Esophagus muscularis mucosa (tissue), 4 donors: ENCODE results near the gene DSCAM. TPM values are rescaled to one million over a fixed set of nuclear protein-coding genes. Genes with fewer than 3 reads are reported as not detected.

Experiments
- DNase-seq: peaks from one replicate; pipeline ENCODE4 v3.0.0-alpha.2; 2017; ENCODE audit errors: extremely low spot score
- H3K27ac ChIP-seq, 4 donors: fragments of 200-600 bp; sonication (generic); replicated peaks in 1 of 4; 1 replicate in 3 of 4; 2 replicates in 1 of 4; pipeline ENCODE4 v1.5.1; 2016 to 2019; ENCODE audit warnings: mild to moderate bottlenecking in 1 of 4
- H3K27me3 ChIP-seq, 4 donors: fragments of 200-600 bp; sonication (generic); one replicate each; pipeline versions ENCODE4 v1.5.1 to v1.6.0; 2016 to 2019
- H3K36me3 ChIP-seq, 4 donors: fragments of 200-600 bp; sonication (generic); one replicate each; pipeline ENCODE4 v1.5.1; 2016 to 2019
- H3K4me1 ChIP-seq, 4 donors: fragments of 200-600 bp; sonication (generic); one replicate each; pipeline ENCODE4 v1.5.1; 2016 to 2019
- H3K4me3 ChIP-seq, 4 donors: fragments of 200-600 bp; sonication (generic); 1 replicate in 2 of 4; 2 replicates in 2 of 4; pipeline ENCODE4 v1.5.1; 2016 to 2019; ENCODE audit warnings: mild to moderate bottlenecking in 4 of 4, moderate library complexity in 1 of 4
- H3K9me3 ChIP-seq, 4 donors: fragments of 200-600 bp; sonication (generic); 1 replicate in 3 of 4; 2 replicates in 1 of 4; pipeline ENCODE4 v1.5.1; 2016 to 2019
- EP300 ChIP-seq: sonication (generic); formaldehyde crosslinking; IDR thresholded peaks from one replicate; pipeline ENCODE4 v1.6.1; 2017; ENCODE audit warnings: antibody characterized with exemption
- POLR2A ChIP-seq: fragments of 450-650 bp; IDR thresholded peaks from one replicate; pipeline ENCODE4 v1.6.1; 2017; ENCODE audit warnings: antibody characterized with exemption, moderate library complexity, mild to moderate bottlenecking, low read depth
- POLR2AphosphoS5 ChIP-seq, 2 donors: sonication (generic); formaldehyde crosslinking; IDR thresholded peaks; one replicate each; pipeline ENCODE4 v1.6.1; 2017; ENCODE audit warnings: antibody characterized with exemption in 2 of 2
- WGBS: methylation state at CpG from one replicate; pipeline ENCODE4 v1.1.5; 2018; 5-methylcytosine and 5-hydroxymethylcytosine counted together
- intact Hi-C: fragments of 100-400 bp; cut with DNase I; formaldehyde crosslinking; loops from one replicate; pipeline ENCODE4 v1.15.1; 2023
- total RNA-seq, 4 donors: library from RNA; depleted of rRNA; stranded (reverse); fragments of >200 nt; gene quantifications; one replicate each; pipeline versions ENCODE4 v1.1.0 to v1.2.1, GENCODE V29; 2016
- TF ChIP-seq, protein P1 (sequence below), 3 experiments: fragments of 200-600 bp in 2 of 3; fragments of 450-650 bp in 1 of 3; sonication (generic) in 2 of 3; IDR thresholded peaks; one replicate each; pipeline ENCODE4 v1.5.1; 2017 to 2019; ENCODE audit warnings: antibody characterized with exemption in 3 of 3, mild to moderate bottlenecking in 2 of 3, moderate library complexity in 1 of 3

The DSCAM gene
- total RNA-seq, 4 donors from 2014 or later: 0.06 to 0.42 (median 0.17) TPM; not detected in 1

DNA sequence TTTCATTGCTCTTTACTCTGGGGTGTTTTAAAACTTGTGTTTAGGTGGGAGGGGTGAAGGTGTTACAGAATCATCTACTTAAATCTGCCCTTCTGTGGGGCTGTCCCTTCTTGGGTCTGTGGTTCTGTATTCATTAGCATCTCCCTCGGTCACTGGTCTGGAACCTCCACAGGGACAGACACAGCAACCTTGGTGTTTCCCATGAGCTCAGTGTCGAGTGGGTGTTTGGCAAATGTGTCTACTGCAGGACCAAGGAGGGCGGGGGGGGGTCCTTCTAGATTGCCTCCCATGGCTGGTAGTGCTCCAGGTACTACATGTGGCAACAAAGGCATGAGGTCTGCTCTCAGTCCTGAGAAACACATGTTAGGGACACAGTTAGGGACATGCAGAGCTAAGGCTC is 706.3 kb downstream of the DSCAM start:
- no peak for DNase-seq
- intact Hi-C loops: loop anchor here (5.0 kb wide), 1 partner anchor 927 kb away; no protein-coding TSS in a partner anchor
- H3K27ac ChIP-seq: no peak overlapping the region
- no peaks in the 10 kb centered on the region for H3K4me1 ChIP-seq
- H3K36me3 ChIP-seq: no peaks in the 10 kb centered on the region
- H3K9me3 ChIP-seq: no peaks in the 10 kb centered on the region
- H3K4me3 ChIP-seq: no peak overlapping the region
- no peaks in the 10 kb centered on the region for H3K27me3 ChIP-seq
- WGBS: 89% methylated on average over 3 of the region's 3 CpGs
- TF ChIP-seq EP300: no peak

DNA sequence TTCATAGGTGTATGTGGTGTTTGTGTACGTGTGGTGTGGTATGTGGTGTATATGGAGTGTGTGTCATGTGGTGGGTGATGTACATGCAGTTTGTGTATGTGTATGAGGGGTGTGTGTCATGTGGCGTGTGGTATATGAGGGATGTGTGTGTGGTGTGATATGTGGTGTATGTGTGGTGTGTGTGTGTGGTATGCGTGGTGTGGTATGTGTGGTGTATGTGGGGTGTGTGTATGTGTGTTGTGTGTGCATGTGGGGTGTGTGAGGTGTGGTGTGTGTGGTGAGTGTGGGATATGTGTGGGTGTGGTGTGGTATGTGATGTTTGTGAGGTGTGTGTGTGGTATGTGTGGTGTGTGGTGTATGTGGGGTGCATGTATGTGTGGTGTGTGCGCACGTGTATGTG is 707.3 kb downstream of the DSCAM start:
- intact Hi-C loops: loop anchor here (5.0 kb wide), 1 partner anchor 928 kb away; no protein-coding TSS in a partner anchor
- Histone ChIP-seq H3K4me1 (no peaks in the 10 kb centered on the region), H3K4me3 (no peak overlapping the region), H3K9me3 (no peaks in the 10 kb centered on the region), H3K27ac (no peak overlapping the region), H3K36me3 (no peaks in the 10 kb centered on the region), H3K27me3 (no peaks in the 10 kb centered on the region)
- WGBS: 77% methylated on average over 5 of the region's 5 CpGs
- TF ChIP-seq, protein P1, sequence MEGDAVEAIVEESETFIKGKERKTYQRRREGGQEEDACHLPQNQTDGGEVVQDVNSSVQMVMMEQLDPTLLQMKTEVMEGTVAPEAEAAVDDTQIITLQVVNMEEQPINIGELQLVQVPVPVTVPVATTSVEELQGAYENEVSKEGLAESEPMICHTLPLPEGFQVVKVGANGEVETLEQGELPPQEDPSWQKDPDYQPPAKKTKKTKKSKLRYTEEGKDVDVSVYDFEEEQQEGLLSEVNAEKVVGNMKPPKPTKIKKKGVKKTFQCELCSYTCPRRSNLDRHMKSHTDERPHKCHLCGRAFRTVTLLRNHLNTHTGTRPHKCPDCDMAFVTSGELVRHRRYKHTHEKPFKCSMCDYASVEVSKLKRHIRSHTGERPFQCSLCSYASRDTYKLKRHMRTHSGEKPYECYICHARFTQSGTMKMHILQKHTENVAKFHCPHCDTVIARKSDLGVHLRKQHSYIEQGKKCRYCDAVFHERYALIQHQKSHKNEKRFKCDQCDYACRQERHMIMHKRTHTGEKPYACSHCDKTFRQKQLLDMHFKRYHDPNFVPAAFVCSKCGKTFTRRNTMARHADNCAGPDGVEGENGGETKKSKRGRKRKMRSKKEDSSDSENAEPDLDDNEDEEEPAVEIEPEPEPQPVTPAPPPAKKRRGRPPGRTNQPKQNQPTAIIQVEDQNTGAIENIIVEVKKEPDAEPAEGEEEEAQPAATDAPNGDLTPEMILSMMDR (IDR thresholded peaks at IDR 0.05): no peak
- no peak for TF ChIP-seq EP300
- TF ChIP-seq POLR2AphosphoS5 (IDR thresholded peaks at IDR 0.05): no peak
- no peak for TF ChIP-seq POLR2A
- DNase-seq: no peak

DNA sequence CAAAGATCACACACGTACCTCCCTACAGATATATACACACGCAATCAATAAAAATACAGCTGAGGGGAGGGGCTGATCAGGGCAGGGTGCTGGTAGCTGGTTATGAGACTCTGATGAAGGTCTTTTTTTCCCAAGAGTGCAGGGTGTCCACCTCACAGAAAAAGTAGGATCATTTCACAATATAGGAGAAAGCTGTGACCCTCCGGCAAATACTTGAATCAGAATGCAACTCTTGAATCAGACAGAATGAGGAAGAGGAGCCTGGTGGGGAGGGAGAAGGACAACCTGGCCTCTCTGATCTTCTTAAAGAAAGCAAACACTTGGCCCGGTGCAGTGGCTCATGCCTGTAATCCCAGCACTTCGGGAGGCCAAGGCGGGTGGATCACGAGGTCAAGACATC is 710.4 kb downstream of the DSCAM start:
- WGBS: 86% methylated on average over 7 of the region's 7 CpGs
- H3K4me1 ChIP-seq: no peaks in the 10 kb centered on the region
- no peak overlapping the region for H3K4me3 ChIP-seq
- H3K27me3 ChIP-seq: no peaks in the 10 kb centered on the region
- peaks cover 0 to 8% (median 0%) of the 10 kb centered on the region in 4 donors for H3K9me3 ChIP-seq
- DNase-seq: no peak
- no peak overlapping the region for H3K27ac ChIP-seq
- TF ChIP-seq, protein P1 (IDR thresholded peaks at IDR 0.05): no peak
- TF ChIP-seq POLR2A: no peak
- no peak for TF ChIP-seq EP300
- no peak for TF ChIP-seq POLR2AphosphoS5 (IDR thresholded peaks at IDR 0.05)
- H3K36me3 ChIP-seq: no peaks in the 10 kb centered on the region
- intact Hi-C loops: no loop called here

DNA sequence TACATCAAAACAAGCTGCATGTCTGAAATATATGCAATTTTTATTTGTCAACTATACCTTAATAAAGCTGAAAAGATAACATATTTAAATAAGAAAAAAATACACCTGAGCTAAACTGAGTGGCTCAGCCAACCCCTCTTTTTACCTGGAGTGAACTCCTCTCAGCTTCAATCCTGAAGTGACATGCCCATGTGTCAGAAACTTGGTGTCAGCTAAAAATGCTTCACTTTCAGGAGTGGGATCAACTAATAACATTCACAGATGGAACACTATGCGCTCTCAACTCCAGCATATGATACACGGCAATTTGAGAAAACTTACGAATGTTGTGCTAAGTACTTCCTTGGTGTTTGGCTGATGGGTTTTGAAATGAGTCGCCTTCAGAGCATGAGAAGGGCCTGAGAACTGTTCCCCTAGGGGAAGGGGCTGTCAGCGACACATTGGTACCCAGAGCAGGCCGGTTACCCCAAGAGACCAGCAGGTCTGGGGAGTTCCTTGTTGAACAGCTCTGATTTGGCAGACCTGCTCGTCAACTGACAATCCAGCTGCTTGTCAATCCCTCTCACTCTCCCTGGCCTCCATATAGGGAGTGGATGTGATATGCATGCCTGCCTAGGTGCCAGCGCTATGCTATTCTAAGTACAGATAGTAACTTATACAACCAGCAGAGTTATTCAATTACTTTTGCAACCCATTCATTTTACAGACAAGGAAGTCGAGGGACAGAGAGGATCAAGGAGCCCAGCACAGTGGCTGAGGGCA is 712.0 kb downstream of the DSCAM start:
- Histone ChIP-seq H3K4me1 (no peaks in the 10 kb centered on the region), H3K4me3 (no peak overlapping the region), H3K27me3 (no peaks in the 10 kb centered on the region), H3K27ac (no peak overlapping the region), H3K9me3 (peaks cover 0 to 8% (median 0%) of the 10 kb centered on the region in 4 donors), H3K36me3 (no peaks in the 10 kb centered on the region)
- WGBS: 87% methylated on average over 9 of the region's 9 CpGs
- TF ChIP-seq, protein P1 (IDR thresholded peaks at IDR 0.05): no peak
- TF ChIP-seq POLR2AphosphoS5 (IDR thresholded peaks at IDR 0.05) (no peak), EP300 (no peak), POLR2A (no peak)
- intact Hi-C loops: no loop called here
- DNase-seq: no peak

DNA sequence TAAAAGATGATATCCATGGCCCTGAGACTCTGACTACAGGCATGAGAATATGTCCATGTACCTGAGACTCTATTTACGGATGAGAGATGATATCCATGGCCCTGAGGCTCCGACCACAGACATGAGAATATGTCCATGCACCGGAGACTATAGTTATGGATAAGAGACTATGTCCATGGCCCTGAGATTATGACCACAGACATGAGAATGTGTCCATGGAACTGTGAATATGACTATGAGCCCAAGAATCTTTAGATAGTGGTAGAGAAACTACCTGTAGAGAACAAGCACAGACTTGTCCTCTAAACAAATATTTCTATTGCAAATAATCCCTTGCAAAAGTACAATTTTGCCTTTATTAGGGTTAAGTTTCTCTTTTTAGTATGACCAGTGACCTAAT is 716.5 kb downstream of the DSCAM start:
- Histone ChIP-seq H3K4me1 (no peaks in the 10 kb centered on the region), H3K9me3 (peaks cover 0 to 8% (median 0%) of the 10 kb centered on the region in 4 donors), H3K27me3 (no peaks in the 10 kb centered on the region), H3K27ac (no peak overlapping the region), H3K4me3 (no peak overlapping the region), H3K36me3 (no peaks in the 10 kb centered on the region)
- TF ChIP-seq POLR2A (no peak), EP300 (no peak), POLR2AphosphoS5 (IDR thresholded peaks at IDR 0.05) (no peak)
- TF ChIP-seq, protein P1 (IDR thresholded peaks at IDR 0.05): no peak
- DNase-seq: no peak
- intact Hi-C loops: no loop called here
- 90% methylated on average over 3 of the region's 3 CpGs for WGBS
